Adrenal gland (tissue), 5 donors: ENCODE results near the gene ZNF681.

ENCODE experiments used
- POLR2A ChIP-seq, 2 donors: fragments of 450-650 bp; IDR thresholded peaks; one replicate each; pipeline ENCODE4 v1.6.1; 2017; ENCODE audit warnings: antibody characterized with exemption in 2 of 2, mild to moderate bottlenecking in 2 of 2, moderate library complexity in 1 of 2
- TF ChIP-seq, protein P1 (sequence below), 6 experiments: fragments of 450-650 bp in 4 of 6; fragments of 200-600 bp in 2 of 6; sonication (generic) in 1 of 6; IDR thresholded peaks; 1 replicate in 5 of 6; 2 replicates in 1 of 6; pipeline versions ENCODE4 v1.5.1 to v1.8.0; 2016 to 2021; ENCODE audit warnings: antibody characterized with exemption in 6 of 6, mild to moderate bottlenecking in 2 of 6, moderate library complexity in 1 of 6
- donor health status: DM: no; HTN: no; CAD: no.

DNA sequence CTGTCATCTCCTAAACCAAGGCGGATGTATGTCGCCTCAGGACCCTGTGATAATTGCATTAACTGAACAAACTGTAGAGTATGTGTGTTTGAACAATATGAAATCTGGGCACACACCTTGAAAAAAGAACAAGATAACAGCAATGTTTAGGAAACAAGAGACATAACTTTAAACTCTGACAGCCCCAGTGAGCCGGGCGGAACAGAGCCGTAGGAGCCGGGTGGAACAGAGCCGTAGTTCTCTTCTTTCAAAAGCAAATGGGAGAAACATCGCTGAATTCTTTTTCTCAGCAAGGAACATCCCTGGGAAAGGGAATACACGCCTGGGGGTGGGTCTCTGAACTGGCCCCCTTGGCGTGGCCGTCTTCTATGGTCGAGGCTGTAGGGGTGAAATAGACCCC, 39.9 kb downstream of the ZNF681 start:
- TF ChIP-seq POLR2A (IDR thresholded peaks at IDR 0.05) = no peak
- TF ChIP-seq, protein P1, sequence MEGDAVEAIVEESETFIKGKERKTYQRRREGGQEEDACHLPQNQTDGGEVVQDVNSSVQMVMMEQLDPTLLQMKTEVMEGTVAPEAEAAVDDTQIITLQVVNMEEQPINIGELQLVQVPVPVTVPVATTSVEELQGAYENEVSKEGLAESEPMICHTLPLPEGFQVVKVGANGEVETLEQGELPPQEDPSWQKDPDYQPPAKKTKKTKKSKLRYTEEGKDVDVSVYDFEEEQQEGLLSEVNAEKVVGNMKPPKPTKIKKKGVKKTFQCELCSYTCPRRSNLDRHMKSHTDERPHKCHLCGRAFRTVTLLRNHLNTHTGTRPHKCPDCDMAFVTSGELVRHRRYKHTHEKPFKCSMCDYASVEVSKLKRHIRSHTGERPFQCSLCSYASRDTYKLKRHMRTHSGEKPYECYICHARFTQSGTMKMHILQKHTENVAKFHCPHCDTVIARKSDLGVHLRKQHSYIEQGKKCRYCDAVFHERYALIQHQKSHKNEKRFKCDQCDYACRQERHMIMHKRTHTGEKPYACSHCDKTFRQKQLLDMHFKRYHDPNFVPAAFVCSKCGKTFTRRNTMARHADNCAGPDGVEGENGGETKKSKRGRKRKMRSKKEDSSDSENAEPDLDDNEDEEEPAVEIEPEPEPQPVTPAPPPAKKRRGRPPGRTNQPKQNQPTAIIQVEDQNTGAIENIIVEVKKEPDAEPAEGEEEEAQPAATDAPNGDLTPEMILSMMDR (IDR thresholded peaks at IDR 0.05) = no peak
